ENCODE results near the gene SUSD1. TPM values are rescaled to one million over a fixed set of nuclear protein-coding genes. Genes with fewer than 3 reads are reported as not detected.
A peak's percentile ranks its signal among the peaks of the same experiment; 100 is the strongest.

Gene SUSD1
- total RNA-seq, 1 donor from 2014 or later: 15.7 TPM

DNA sequence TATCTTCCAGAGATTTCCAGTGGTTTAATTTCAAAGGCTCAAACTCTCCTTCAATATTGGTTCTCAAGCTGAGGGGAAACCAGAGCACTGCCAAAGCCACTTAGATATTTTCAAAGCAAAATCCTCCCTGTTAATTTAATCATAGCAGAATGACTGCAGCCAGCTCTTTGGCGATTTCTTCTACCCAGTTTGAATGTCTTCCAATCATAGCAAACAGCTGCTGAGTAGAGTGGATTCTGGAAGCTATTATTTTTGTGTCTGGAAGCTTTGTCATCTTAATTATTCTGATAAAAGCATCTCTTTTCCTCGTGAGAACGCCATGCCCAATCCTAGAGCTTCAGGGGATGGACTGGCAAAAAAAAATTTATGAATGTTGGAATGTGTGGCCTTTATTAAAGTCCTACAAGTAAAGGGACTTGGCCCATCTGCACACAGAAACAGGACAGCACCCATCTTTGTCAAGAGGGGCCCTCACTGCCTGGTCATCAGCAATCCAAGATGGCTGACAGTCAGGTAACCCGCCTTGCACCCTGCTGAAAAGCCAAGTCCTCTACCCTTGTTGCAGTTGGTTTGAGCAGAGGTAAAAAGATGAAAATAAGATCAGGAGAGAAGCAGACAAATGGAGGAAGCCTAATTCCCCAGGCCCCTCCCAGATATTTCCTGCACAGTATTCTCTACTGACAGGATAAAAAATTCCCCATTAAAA is 125.1 kb downstream of the SUSD1 start:
- peaks cover 52% of the 10 kb centered on the region for H3K4me1 Mint-ChIP-seq
- ATAC-seq (ENCODE audit: low read depth) (no peak), DNase-seq (no peak)
- TF ChIP-seq CTCF (IDR thresholded peaks at IDR 0.05): no peak
- H3K27me3 Mint-ChIP-seq: no peaks in the 10 kb centered on the region
- peaks cover 7% of the 10 kb centered on the region for H3K9me3 Mint-ChIP-seq
- no peak overlapping the region for H3K27ac Mint-ChIP-seq
- H3K4me3 Mint-ChIP-seq: no peak overlapping the region
- H3K36me3 Mint-ChIP-seq (ENCODE audit: low read depth): peaks cover 8% of the 10 kb centered on the region
- ChIA-PET POLR2A (interaction anchor here (1.0 kb wide), 1 partner anchor 12 kb away, joined by 3 read pairs; no protein-coding TSS in a partner anchor), CTCF (no interaction called here)
- intact Hi-C loops (cut with micrococcal nuclease): no loop called here

DNA sequence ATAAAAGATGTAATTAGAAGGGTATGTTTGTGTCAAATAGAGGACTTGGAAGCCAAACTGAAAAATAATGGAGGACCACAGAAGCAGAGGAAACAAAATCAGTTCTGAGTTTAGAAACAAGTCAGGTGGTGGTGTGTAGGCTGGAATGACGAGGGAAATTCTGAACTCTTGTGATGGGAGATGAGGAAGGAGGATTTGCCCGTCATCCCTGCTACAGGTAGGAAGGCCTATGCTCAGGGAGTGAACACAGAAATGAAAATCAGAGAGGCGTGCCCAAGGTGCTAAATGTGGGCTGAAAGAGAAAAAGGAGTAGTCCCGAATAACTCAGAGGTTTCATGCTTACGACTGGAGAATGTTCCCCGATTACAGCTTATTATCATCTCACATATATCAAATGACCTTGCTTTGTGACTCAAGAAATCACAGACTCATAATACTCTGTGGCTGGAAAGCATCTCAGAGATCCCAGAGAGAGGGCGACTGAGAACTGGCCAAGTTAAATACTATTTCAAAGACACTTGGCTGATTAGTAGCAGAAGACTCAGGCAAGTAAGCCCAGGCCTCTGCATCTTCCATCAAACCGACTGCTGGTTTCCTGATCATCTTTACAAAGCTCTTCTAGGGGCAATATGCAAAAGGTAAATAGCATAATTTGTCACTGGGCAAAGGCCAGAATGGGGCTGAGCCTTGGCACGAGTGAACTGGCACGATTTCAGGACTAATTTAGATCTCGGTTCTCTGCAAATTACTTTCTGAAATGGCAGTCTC is 126.0 kb downstream of the SUSD1 start:
- no peak for ATAC-seq (ENCODE audit: low read depth)
- Mint-ChIP-seq H3K4me1 (peaks cover 49% of the 10 kb centered on the region), H3K27ac (no peak overlapping the region), H3K4me3 (no peak overlapping the region), H3K27me3 (no peaks in the 10 kb centered on the region), H3K9me3 (peaks cover 7% of the 10 kb centered on the region), H3K36me3 (ENCODE audit: low read depth) (peaks cover 8% of the 10 kb centered on the region)
- TF ChIP-seq CTCF (IDR thresholded peaks at IDR 0.05): no peak
- CTCF ChIA-PET: interaction anchor here (1.4 kb wide), 1 partner anchor 26 kb away, joined by 3 read pairs; no protein-coding TSS in a partner anchor
- DNase-seq: no peak
- POLR2A ChIA-PET: interaction anchor here (0.6 to 1.0 kb wide), 2 partner anchors 11 to 13 kb away, joined by 3 read pairs; no protein-coding TSS in a partner anchor
- intact Hi-C loops (cut with micrococcal nuclease): no loop called here

GRCh38 chr9:112047538-112048066 is 127.5 kb downstream of the SUSD1 start:
- intact Hi-C loops (cut with micrococcal nuclease): loop anchor here (1.0 kb wide), 1 partner anchor 10 kb away; no protein-coding TSS in a partner anchor
- Mint-ChIP-seq H3K27me3 (no peaks in the 10 kb centered on the region), H3K9me3 (peaks cover 7% of the 10 kb centered on the region), H3K36me3 (ENCODE audit: low read depth) (peaks cover 8% of the 10 kb centered on the region), H3K4me3 (peak overlapping the region; percentile 50), H3K4me1 (peaks cover 44% of the 10 kb centered on the region), H3K27ac (peak overlapping the region; percentile 69)
- DNase-seq (no peak), ATAC-seq (ENCODE audit: low read depth) (peak; percentile 40)
- TF ChIP-seq CTCF (IDR thresholded peaks at IDR 0.05): no peak
- CTCF ChIA-PET: no interaction called here
- POLR2A ChIA-PET: interaction anchor here (0.6 to 2.0 kb wide), 7 partner anchors 8 to 156 kb away, joined by 3 to 11 read pairs (median 5); no protein-coding TSS in a partner anchor

GRCh38 chr9:112046181-112046580 is 128.9 kb downstream of the SUSD1 start:
- no peak for DNase-seq
- ATAC-seq (ENCODE audit: low read depth): no peak
- POLR2A ChIA-PET: interaction anchor here (0.6 to 2.0 kb wide), 7 partner anchors 9 to 154 kb away, joined by 3 to 11 read pairs (median 3); no protein-coding TSS in a partner anchor
- Mint-ChIP-seq H3K27me3 (no peaks in the 10 kb centered on the region), H3K27ac (no peak overlapping the region), H3K4me3 (no peak overlapping the region), H3K36me3 (ENCODE audit: low read depth) (peaks cover 10% of the 10 kb centered on the region), H3K9me3 (peaks cover 7% of the 10 kb centered on the region), H3K4me1 (peaks cover 40% of the 10 kb centered on the region)
- no peak for TF ChIP-seq CTCF (IDR thresholded peaks at IDR 0.05)
- CTCF ChIA-PET: no interaction called here
- intact Hi-C loops (cut with micrococcal nuclease): no loop called here

DNA sequence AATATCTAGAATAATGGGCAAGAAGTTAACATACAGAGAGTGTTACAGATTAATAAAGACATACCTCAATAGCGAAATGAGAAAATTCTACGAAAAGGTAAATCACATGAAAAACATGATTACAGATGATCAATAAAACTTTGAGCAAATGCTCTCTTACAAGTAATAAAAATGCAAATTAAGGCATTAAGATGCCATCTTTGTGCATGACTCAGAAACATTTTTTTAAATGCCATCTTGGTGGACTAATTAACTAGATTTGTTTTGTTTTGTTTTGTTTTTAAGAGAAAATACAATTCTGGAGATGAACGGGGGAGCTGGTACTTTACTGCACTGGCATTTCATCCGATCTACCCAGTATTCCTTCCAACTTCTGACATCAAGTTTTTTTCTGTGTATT is 130.2 kb downstream of the SUSD1 start:
- CTCF ChIA-PET: no interaction called here
- POLR2A ChIA-PET: interaction anchor here (1.3 to 1.4 kb wide), 2 partner anchors 8 to 107 kb away, joined by 3 to 4 read pairs; no protein-coding TSS in a partner anchor
- no peak for TF ChIP-seq CTCF (IDR thresholded peaks at IDR 0.05)
- Mint-ChIP-seq H3K9me3 (peaks cover 7% of the 10 kb centered on the region), H3K36me3 (ENCODE audit: low read depth) (peaks cover 13% of the 10 kb centered on the region), H3K4me3 (no peak overlapping the region), H3K27me3 (no peaks in the 10 kb centered on the region), H3K4me1 (peaks cover 43% of the 10 kb centered on the region), H3K27ac (no peak overlapping the region)
- DNase-seq (no peak), ATAC-seq (ENCODE audit: low read depth) (no peak)
- intact Hi-C loops (cut with micrococcal nuclease): no loop called here

Measured in activated B cell treated with CpG ODN at 0.5 μM for 24 hours (primary cell).